Measurements from ENCODE around the gene CCDC116.
"Not testable (repeated sequence)": the region's sequence is repeated elsewhere in the genome, so short reads cannot be mapped to it uniquely, and the experiment has no call there.

Gene CCDC116

GRCh38 chr22:21609556-21610157 lies 22.9 kb upstream of the CCDC116 start:
- not testable (repeated sequence) for DNase-seq

GRCh38 chr22:21611210-21611977 lies 21.2 kb upstream of the CCDC116 start:
- DNase-seq = no peak

- DNase-seq = no peak
Measured at GRCh38 chr22:21612858-21613257, 19.7 kb upstream of the CCDC116 start.

- DNase-seq = no peak
Measured at GRCh38 chr22:21613553-21614233, 18.9 kb upstream of the CCDC116 start.

GRCh38 chr22:21615731-21616130 lies 16.8 kb upstream of the CCDC116 start:
- DNase-seq = no peak

GRCh38 chr22:21617337-21617736 lies 15.2 kb upstream of the CCDC116 start:
- DNase-seq = not testable (repeated sequence)

- DNase-seq = no peak
Measured at GRCh38 chr22:21621025-21621424, 11.5 kb upstream of the CCDC116 start.

- no peak for DNase-seq
Measured at GRCh38 chr22:21622011-21622918, 10.3 kb upstream of the CCDC116 start.

- DNase-seq = no peak
Measured at GRCh38 chr22:21622919-21623647, 9.5 kb upstream of the CCDC116 start.

GRCh38 chr22:21623648-21623970 lies 9.0 kb upstream of the CCDC116 start:
- DNase-seq = no peak

- DNase-seq = peak; percentile 51
Measured at GRCh38 chr22:21624120-21624879, 8.3 kb upstream of the CCDC116 start.

GRCh38 chr22:21624880-21625791 lies 7.4 kb upstream of the CCDC116 start:
- no peak for DNase-seq

GRCh38 chr22:21626073-21626734 lies 6.4 kb upstream of the CCDC116 start:
- no peak for DNase-seq

GRCh38 chr22:21626735-21627469 lies 5.7 kb upstream of the CCDC116 start:
- DNase-seq = no peak

GRCh38 chr22:21628386-21629254 lies 3.9 kb upstream of the CCDC116 start:
- DNase-seq = no peak

GRCh38 chr22:21629255-21630149 lies 3.1 kb upstream of the CCDC116 start, which contains the start of gene YDJC:
Gene YDJC (minus strand): TSS chr22:21630022. CDS start chr22:21630014, 8 bp downstream.
- peak; percentile 96 for DNase-seq

GRCh38 chr22:21631025-21631424 lies 1.5 kb upstream of the CCDC116 start:
- no peak for DNase-seq

Measured in activated CD4-positive, alpha-beta T cell treated with anti-CD3 and anti-CD28 coated beads, Interleukin-2, amount 50 U/mL, for 1 hour (primary cell).